Omental fat pad (tissue), 4 donors: ENCODE results near the gene PSIP1. TPM values are rescaled to one million over a fixed set of nuclear protein-coding genes. Genes with fewer than 3 reads are reported as not detected.

Source experiments
- ATAC-seq: fragments of 150-250 bp; one replicate; pipeline ENCODE4 v1.9.1; 2016; ENCODE audit warnings: mild to moderate bottlenecking, moderate library complexity; ENCODE audit not compliant: low FRiP score
- DNase-seq: peaks from one replicate; pipeline ENCODE4 v3.0.0-alpha.2; 2019; ENCODE audit warnings: low spot score
- total RNA-seq, 4 donors: library from RNA; depleted of rRNA; stranded (reverse); fragments of >200 nt; gene quantifications; one replicate each; pipeline ENCODE4 v1.1.0, GENCODE V29; 2016
- TF ChIP-seq, protein P1 (sequence below), 3 donors: fragments of 450-650 bp; IDR thresholded peaks; one replicate each; pipeline ENCODE4 v1.5.1; 2016 to 2017; ENCODE audit warnings: antibody characterized with exemption in 3 of 3, mild to moderate bottlenecking in 3 of 3, moderate library complexity in 2 of 3

PSIP1 gene
- total RNA-seq, 4 donors from 2014 or later: 18.4 to 59.3 (median 22.6) TPM

DNA sequence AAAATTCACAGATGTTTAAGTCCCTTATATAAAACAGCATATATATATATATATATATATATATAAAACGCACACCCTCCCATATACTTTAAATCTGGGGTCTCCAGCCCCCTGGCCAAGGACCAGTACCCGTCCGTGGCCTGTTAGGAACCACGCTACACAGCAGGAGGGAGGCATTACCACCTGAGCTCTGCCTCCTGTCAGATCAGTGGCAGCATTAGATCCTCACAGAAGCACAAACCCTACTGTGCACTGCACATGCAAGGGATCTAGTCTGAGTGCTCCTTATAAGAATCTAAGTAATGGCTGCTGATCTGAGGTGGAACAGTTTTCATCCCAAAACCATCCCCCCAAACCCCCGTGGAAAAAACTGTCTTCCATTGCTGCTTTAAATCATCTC lies 9.0 kb downstream of the PSIP1 start:
- TF ChIP-seq, protein P1, sequence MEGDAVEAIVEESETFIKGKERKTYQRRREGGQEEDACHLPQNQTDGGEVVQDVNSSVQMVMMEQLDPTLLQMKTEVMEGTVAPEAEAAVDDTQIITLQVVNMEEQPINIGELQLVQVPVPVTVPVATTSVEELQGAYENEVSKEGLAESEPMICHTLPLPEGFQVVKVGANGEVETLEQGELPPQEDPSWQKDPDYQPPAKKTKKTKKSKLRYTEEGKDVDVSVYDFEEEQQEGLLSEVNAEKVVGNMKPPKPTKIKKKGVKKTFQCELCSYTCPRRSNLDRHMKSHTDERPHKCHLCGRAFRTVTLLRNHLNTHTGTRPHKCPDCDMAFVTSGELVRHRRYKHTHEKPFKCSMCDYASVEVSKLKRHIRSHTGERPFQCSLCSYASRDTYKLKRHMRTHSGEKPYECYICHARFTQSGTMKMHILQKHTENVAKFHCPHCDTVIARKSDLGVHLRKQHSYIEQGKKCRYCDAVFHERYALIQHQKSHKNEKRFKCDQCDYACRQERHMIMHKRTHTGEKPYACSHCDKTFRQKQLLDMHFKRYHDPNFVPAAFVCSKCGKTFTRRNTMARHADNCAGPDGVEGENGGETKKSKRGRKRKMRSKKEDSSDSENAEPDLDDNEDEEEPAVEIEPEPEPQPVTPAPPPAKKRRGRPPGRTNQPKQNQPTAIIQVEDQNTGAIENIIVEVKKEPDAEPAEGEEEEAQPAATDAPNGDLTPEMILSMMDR (IDR thresholded peaks at IDR 0.05): no peak
- DNase-seq (no peak), ATAC-seq (no peak)

- ATAC-seq (no peak), DNase-seq (no peak)
- TF ChIP-seq, protein P1 (IDR thresholded peaks at IDR 0.05): no peak
These were observed 9.6 kb downstream of the PSIP1 start for GRCh38 chr9:15501179-15501578.

DNA sequence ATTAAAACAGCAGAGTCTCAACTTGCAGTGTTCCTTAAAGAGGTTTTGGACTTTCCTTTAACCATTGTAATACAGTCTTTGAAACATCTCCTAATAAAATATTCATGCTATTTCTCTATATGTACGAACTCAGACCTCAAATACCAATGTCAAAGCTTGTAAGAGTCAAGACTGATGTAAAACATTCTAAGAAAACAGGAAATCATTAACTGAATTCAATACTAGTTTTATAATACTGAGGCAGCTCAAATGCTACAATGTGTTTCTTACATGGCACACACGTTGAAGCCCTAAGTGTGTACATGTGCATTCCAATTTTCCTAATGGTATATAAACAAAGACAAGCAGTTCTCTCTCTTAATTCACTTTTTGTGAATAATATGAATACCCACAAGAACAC lies 11.6 kb downstream of the PSIP1 start:
- TF ChIP-seq, protein P1 (IDR thresholded peaks at IDR 0.05): no peak
- no peak for ATAC-seq
- no peak for DNase-seq

GRCh38 chr9:15498246-15498995 lies 12.3 kb downstream of the PSIP1 start:
- ATAC-seq (no peak), DNase-seq (no peak)
- TF ChIP-seq, protein P1 (IDR thresholded peaks at IDR 0.05): no peak

DNA sequence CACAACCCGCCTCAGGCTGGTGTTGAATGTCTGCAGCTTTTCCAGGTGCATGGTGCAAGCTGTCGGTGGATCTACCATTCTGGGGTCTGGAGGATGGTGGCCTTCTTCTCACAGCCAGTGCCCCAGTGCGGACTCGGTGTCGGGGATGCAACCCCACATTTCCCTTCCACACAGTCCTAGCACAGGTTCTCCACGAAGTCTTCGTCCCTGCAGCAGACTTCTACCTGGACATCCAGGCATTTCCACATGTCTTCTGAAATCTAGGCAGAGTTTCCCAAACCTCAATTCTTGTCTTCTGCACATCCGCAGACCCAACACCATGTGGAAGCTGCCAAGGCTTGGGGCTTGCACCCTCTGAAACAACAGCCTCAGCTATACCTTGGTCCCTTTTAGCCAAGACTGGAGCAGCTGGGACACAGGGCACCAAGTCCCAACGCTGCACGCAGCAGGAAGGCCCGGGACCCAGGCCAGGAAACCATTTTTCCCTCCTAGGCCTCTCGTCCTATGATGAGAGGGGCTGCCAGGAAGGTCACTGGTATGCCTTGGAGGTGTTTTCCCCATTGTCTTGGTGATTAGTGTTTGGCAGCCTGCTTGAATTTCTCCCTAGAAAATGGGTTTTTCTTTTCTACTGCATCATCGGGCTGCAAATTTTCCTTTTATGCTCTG lies 18.2 kb downstream of the PSIP1 start:
- TF ChIP-seq, protein P1 (IDR thresholded peaks at IDR 0.05): no peak
- no peak for ATAC-seq
- no peak for DNase-seq

GRCh38 chr9:15491950-15492349 lies 18.8 kb downstream of the PSIP1 start:
- TF ChIP-seq, protein P1 (IDR thresholded peaks at IDR 0.05): no peak
- no peak for ATAC-seq

More at GRCh38 chr9:15491950-15492349, 18.8 kb downstream of the PSIP1 start:
- DNase-seq: no peak
